SH-SY5Y (cell line): ENCODE measurements around the gene TELO2.

ENCODE experiments used
- GATA2 ChIP-seq: IDR thresholded peaks from 2 replicates; pipeline ENCODE4 v1.6.1; 2011; ENCODE audit warnings: mild to moderate bottlenecking, low read depth, low read length
- GATA3 ChIP-seq: IDR thresholded peaks from 2 replicates; pipeline ENCODE4 v1.6.1; 2011; ENCODE audit warnings: low read depth, mild to moderate bottlenecking, low read length, moderate library complexity

- TF ChIP-seq GATA2 (no peak), GATA3 (no peak)
Observed at GRCh38 chr16:1489077-1489476, 4.1 kb upstream of the TELO2 start.
